Measurements from ENCODE around the gene MID1.

Gene MID1

DNA sequence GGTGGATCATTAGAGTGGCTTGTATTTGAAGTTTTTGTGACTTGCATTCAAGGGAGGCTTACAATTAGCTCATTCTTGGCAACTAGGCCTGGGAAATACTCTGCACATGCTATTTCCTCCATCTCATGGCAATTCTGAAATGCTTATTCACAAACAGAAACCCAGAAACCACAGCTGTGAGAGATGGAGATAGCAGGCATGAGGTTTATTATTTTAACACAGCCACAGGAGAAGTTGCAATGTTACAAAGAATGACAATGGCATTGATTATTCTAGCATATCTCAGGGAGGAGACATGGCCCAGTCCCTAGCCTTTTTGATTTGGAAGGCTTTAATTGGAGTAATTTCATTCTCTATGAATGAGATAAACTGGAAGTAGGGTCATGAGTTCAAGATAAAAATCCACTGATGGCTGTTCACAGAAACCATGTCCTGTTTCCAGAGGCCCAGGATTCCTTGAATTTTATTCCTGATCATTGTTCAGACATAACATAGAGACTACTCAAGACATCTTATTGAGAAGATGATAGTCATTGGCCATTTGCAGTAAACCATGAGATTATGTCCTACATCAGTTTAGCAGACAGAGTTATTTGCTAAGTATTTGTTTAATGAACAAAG lies 123.9 kb downstream of the MID1 start:
- no peak for DNase-seq
- TF ChIP-seq GATA1 (IDR thresholded peaks at IDR 0.05; ENCODE audit: low read depth, low read length) (no peak), POLR2A (IDR thresholded peaks at IDR 0.05; ENCODE audit: low read length) (no peak)

DNA sequence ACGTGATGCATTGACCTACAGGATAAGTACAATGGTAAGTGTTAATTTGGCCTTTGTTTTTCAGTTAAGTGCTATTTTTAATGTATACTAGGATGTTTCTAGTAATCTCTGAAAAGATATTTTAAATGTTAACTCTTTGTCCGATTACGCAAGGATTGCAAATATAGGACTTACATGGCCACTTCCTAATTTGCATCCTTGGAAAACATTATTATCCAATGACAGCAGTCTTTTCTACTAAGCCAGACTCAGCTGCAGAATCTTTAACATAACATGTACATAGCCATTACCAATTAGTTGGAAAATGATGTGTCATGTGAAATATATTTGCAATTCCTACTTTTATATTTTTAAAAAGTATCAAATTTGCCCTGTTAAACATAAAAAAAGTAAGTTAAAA lies 124.7 kb downstream of the MID1 start:
- no peak for DNase-seq
- no peak for TF ChIP-seq POLR2A (IDR thresholded peaks at IDR 0.05; ENCODE audit: low read length)
- TF ChIP-seq GATA1 (IDR thresholded peaks at IDR 0.05; ENCODE audit: low read depth, low read length): no peak

DNA sequence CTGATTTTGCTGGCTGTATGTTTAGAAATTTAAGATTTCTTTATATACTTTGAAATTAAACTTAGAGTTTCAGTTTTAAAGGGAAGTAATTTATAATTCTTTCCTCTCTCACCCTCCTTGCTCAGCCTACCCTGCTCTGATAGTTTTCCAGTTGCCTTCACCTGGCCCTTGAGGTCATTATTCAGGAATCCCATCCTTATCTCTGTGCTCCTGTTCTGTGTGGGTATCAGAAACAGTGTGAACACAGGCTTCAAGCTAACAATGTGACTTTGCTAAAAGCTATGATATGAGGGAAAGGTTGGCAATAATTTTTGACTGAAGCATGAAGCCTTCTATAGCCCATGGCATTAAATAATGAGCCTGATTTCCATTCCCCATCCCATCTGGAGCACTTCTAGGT lies 128.1 kb downstream of the MID1 start:
- no peak for DNase-seq
- TF ChIP-seq POLR2A (IDR thresholded peaks at IDR 0.05; ENCODE audit: low read length) (no peak), GATA1 (IDR thresholded peaks at IDR 0.05; ENCODE audit: low read depth, low read length) (no peak)

GRCh38 chrX:10486373-10486772 lies 134.0 kb downstream of the MID1 start:
- TF ChIP-seq POLR2A (IDR thresholded peaks at IDR 0.05; ENCODE audit: low read length) (no peak), GATA1 (IDR thresholded peaks at IDR 0.05; ENCODE audit: low read depth, low read length) (no peak)
- no peak for DNase-seq

GRCh38 chrX:10485326-10485725 lies 135.1 kb downstream of the MID1 start:
- DNase-seq: no peak
- TF ChIP-seq POLR2A (IDR thresholded peaks at IDR 0.05; ENCODE audit: low read length) (no peak), GATA1 (IDR thresholded peaks at IDR 0.05; ENCODE audit: low read depth, low read length) (no peak)

DNA sequence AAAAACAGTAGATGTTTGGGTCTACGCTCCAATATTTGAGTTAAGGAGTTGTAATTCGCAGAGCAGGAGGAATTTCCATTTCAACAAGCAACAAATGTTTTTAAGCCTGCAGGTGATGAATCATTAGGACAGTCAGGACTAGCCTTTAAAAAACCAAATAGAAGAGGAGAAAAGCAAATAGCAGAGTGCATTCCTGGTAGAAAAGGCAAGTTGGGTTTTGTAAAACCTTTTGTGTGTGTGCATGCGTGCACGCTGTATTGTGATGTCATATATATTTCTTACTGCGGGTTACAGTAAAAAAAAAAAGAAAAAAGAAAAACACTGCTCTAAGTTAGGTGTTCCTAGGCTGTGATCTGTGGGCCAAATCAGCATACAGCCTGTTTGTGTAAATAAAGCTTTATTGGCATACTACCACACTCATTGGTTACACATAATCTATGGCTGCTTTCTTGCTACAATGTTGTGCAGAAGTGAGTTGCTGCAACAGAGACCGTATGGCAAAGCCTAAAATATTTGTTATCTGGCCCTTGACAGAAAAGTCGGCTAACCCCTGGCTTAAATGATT lies 135.6 kb downstream of the MID1 start:
- no peak for DNase-seq
- no peak for TF ChIP-seq POLR2A (IDR thresholded peaks at IDR 0.05; ENCODE audit: low read length)
- TF ChIP-seq GATA1 (IDR thresholded peaks at IDR 0.05; ENCODE audit: low read depth, low read length): no peak

DNA sequence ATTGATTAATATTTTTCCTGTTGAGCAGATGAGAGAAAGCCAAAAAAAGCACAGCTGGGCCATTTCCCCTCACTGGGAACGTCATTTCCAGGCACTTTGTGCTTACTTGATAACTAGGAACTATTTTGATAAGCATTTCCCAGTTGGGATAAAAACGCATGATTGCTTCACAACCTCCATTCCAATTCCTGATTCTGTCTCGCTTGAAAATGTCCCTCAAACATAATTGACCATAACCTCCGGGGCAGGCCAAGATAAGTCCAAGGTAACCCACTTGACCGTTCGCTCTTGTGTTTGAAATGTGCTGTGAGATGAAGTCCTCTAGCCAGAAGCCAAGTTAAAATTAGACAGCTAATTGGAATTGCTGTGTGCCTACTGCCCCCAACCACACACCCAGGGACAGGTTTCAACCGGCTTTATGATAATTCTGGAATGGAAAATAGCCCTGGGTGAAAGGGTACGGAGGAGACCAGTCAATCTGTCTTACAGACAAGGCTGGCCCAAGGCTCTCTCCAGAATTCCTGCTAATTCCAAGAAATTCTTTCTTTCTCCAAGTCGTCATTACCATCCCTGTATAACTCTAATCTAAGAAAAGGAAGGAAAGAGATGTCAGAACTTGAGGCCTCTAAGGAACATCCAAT lies 137.1 kb downstream of the MID1 start:
- DNase-seq: no peak
- TF ChIP-seq GATA1 (IDR thresholded peaks at IDR 0.05; ENCODE audit: low read depth, low read length) (no peak), POLR2A (IDR thresholded peaks at IDR 0.05; ENCODE audit: low read length) (no peak)

DNA sequence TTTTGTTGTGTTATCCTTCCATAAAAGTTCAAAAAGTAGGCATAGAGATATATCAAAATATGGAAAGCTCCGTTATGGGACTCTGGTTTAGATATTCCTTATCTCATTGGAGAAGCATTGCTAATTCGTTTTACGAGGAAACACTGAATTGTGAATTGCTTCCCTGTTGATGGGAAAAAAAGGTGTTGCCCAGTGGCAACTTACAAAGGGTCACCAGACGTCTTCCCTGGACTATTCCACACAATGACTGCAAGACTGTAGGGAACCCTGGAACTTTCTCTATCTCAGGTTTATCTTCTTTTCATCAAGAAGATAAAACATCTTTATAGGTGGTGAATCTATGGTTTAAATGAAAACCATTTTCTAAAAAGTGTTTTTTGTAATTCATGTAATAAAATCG lies 137.7 kb downstream of the MID1 start:
- DNase-seq: no peak

DNA sequence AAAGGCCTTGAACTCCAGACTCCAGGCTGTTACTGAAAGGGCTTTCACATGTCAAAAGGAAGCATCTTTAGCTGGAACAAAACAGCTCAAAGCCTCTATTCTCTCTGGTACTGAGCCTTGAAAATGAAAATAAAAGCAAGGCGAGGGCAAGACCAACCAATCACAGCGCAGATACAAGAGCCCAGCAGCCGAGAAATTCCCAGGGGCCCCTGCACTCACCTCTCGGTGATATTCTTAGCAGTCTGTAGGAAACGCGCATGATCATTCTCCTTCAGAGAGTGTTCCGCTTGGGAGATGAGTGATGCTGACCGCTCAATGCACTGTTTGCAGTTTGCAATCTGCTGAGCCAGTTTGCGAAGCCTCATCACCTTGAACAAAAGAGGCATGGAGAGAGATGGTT lies 138.1 kb downstream of the MID1 start:
- TF ChIP-seq GATA1 (IDR thresholded peaks at IDR 0.05; ENCODE audit: low read depth, low read length) (no peak), POLR2A (IDR thresholded peaks at IDR 0.05; ENCODE audit: low read length) (no peak)
- no peak for DNase-seq

More for the DNA sequence above, 137.7 kb downstream of the MID1 start:
- TF ChIP-seq GATA1 (IDR thresholded peaks at IDR 0.05; ENCODE audit: low read depth, low read length) (no peak), POLR2A (IDR thresholded peaks at IDR 0.05; ENCODE audit: low read length) (no peak)

- TF ChIP-seq GATA1 (IDR thresholded peaks at IDR 0.05; ENCODE audit: low read depth, low read length) (no peak), POLR2A (IDR thresholded peaks at IDR 0.05; ENCODE audit: low read length) (no peak)
- DNase-seq: no peak
Measured at GRCh38 chrX:10480861-10481260, 139.5 kb downstream of the MID1 start.

DNA sequence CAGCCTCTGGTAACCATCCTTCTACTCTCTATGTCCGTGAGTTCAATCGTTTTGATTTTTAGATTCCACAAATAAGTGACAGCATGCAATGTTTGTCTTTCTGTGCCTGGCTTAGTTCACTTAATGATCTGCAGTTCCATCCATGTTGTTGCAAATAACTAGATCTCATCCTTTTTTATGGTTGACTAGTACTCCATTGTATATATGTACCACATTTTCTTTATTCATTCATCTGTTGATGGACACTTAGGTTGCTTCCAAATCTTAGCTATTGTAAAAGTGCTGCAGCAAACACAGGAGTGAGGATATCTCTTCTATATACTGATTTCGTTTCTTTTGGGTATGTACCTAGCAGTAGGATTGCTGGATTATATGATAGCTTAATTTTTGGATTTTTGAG lies 140.9 kb downstream of the MID1 start:
- DNase-seq: no peak
- TF ChIP-seq POLR2A (IDR thresholded peaks at IDR 0.05; ENCODE audit: low read length) (no peak), GATA1 (IDR thresholded peaks at IDR 0.05; ENCODE audit: low read depth, low read length) (no peak)

GRCh38 chrX:10477525-10477924 lies 142.9 kb downstream of the MID1 start:
- TF ChIP-seq POLR2A (IDR thresholded peaks at IDR 0.05; ENCODE audit: low read length): no peak
- no peak for TF ChIP-seq GATA1 (IDR thresholded peaks at IDR 0.05; ENCODE audit: low read depth, low read length)
- no peak for DNase-seq

DNA sequence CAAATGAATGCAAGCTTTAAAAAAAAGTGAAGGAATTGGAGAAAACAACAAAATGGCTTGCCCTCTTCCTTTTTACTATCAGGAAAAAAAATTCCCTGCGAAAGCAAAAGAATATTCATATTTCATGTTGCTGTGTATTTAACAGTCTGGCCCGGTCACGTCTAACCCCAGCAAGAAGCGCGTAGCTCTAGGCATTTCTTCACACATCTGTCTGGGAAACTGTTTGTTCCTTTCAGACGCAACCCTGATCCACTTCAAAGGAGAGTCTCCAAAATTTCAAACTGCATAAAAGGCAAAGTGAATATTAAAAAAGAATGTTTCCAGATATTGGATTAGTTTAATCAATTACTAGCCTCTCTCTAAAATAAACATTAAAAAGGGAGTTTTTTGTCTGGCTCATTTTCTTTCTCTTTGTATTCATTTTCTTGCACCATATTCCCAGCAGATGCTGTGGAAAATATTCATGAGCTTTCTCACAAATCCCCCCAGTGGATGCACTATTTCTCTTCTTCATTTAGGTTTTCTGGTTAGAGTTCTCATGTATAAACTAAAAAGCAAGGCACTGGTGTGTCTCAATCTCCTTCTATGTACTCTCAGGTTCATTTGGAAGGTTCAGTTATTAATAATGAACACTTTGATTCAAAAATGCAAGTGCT lies 145.3 kb downstream of the MID1 start:
- DNase-seq: no peak
- TF ChIP-seq GATA1 (IDR thresholded peaks at IDR 0.05; ENCODE audit: low read depth, low read length) (no peak), POLR2A (IDR thresholded peaks at IDR 0.05; ENCODE audit: low read length) (no peak)

- no peak for TF ChIP-seq GATA1 (IDR thresholded peaks at IDR 0.05; ENCODE audit: low read depth, low read length)
- TF ChIP-seq POLR2A (IDR thresholded peaks at IDR 0.05; ENCODE audit: low read length): no peak
- DNase-seq: no peak
Measured at GRCh38 chrX:10474510-10474909, 145.9 kb downstream of the MID1 start.

Measured in erythroblast (primary cell).